ENCODE measurements around the gene PDP2. TPM values are rescaled to one million over a fixed set of nuclear protein-coding genes. Genes with fewer than 3 reads are reported as not detected.
A peak's percentile ranks its signal among the peaks of the same experiment; 100 is the strongest.

PDP2 gene
- total and polyA plus RNA-seq, 2 donors (not counting 3 experiments of a cell fraction or from before 2014, with no cell fraction given): 4.4 to 9.3 TPM

DNA sequence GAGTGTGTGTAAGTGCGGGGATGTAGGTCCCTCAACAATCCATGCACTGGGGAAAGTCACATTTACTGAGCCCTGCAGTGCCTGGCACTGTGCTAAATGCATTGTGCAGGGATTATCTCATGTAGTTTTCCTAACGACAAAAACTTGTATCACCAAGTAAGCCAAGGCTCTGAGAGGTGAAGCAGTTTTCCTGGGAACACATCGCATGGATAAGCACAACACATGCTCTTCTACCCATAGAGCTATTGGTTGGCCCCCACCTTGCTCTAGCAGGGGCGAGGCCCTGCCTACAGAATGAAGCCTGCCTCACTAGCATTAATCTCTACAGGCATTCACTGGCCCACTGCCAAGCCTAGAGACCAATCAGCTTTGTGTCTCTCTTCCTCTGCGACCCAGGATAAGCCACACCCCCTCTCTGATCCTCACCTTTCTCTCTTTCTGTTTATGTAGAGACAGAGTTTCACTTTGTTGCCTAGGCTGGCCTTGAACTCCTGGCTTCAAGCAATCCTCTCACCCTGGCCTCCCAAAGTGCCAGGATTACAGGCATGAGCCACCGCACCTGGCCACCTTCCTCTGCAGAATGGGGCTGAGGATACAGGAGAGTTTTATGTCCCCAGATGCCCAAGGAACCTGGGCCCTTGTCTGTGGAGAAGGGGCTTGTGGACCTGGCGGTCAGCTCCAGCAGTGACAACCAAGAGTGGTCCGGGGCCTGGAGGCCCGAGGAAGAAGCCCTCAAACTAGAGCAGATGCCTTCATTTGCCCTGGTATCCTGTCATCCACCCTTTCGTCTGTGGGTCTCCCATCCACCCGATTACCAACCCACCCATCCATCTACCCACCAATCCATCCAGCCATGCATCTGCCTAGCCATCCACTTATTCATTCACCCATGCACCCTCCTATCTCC, 25.6 kb downstream of the PDP2 start:
- Histone ChIP-seq H3K4me2 (ENCODE audit: insufficient read depth, low read length) (no peak overlapping the region), H3K4me3 (replicated peaks in 1 of 3; ENCODE audit: insufficient read depth in 1 of 3, low read depth in 1 of 3, low read length in 3 of 3) (no peak overlapping the region), H4K20me1 (replicated peaks; ENCODE audit: control insufficient read depth, extremely low read depth, insufficient read depth, low read length) (no peaks in the 10 kb centered on the region), H3K4me1 (ENCODE audit: control insufficient read depth, extremely low read depth, insufficient read depth, low read length) (no peaks in the 10 kb centered on the region), H3K9me3 (replicated peaks; ENCODE audit: control insufficient read depth, insufficient read depth, low read length) (no peaks in the 10 kb centered on the region), H2AFZ (ENCODE audit: low read depth, low read length) (no peak overlapping the region), H3K36me3 (ENCODE audit: control insufficient read depth in 2 of 2, extremely low read depth in 1 of 2, insufficient read depth in 2 of 2, low read length in 2 of 2) (no peaks in the 10 kb centered on the region), H3K27ac (ENCODE audit: insufficient read depth, low read depth, low read length) (no peak overlapping the region), H3K27me3 (ENCODE audit: control insufficient read depth in 2 of 2, insufficient read depth in 2 of 2, low read length in 2 of 2) (no peaks in the 10 kb centered on the region), H3K9ac (replicated peaks; ENCODE audit: extremely low read depth, insufficient read depth, low read length) (no peak overlapping the region), H3K79me2 (ENCODE audit: control insufficient read depth, insufficient read depth, low read length) (no peaks in the 10 kb centered on the region), H3K9me1 (replicated peaks; ENCODE audit: control insufficient read depth, extremely low read depth, insufficient read depth, low read length) (no peaks in the 10 kb centered on the region)
- FAIRE-seq: peak; percentile 28
- ChIA-PET CTCF (interaction anchor here (0.5 to 1.7 kb wide), 5 partner anchors 11 to 249 kb away, joined by 3 to 7 read pairs (median 3); partner anchors contain the start of gene CDH16), POLR2A (no interaction called here)
- dilution Hi-C loops (cut with MboI; ENCODE audit: extremely low pct_ligation_motif_present, low sequenced_read_pairs) (no loop called here), intact Hi-C loops (cut with micrococcal nuclease) (no loop called here)
- TF ChIP-seq MYC (IDR thresholded peaks at IDR 0.05; ENCODE audit: low read depth, low read length) (no peak), JUN (IDR thresholded peaks at IDR 0.05; ENCODE audit: borderline replicate concordance, insufficient read depth, insufficient read length, low read depth) (no peak), EZH2 (IDR thresholded peaks at IDR 0.05; ENCODE audit: borderline replicate concordance, low read depth, low read length, severe bottlenecking) (no peak), POLR2AphosphoS5 (IDR thresholded peaks at IDR 0.05; ENCODE audit: insufficient read depth, low read depth, low read length) (no peak), GATA2 (IDR thresholded peaks at IDR 0.05; ENCODE audit: insufficient read depth, insufficient read length, low read depth, low read length) (no peak), FOS (IDR thresholded peaks at IDR 0.05; ENCODE audit: borderline replicate concordance, insufficient read depth, low read length) (no peak), POLR2A (IDR thresholded peaks at IDR 0.05; ENCODE audit: low read depth, low read length) (no peak)
- TF ChIP-seq, protein P1, sequence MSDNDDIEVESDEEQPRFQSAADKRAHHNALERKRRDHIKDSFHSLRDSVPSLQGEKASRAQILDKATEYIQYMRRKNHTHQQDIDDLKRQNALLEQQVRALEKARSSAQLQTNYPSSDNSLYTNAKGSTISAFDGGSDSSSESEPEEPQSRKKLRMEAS (IDR thresholded peaks at IDR 0.05; ENCODE audit: insufficient read depth, insufficient read length): no peak
- TF ChIP-seq, protein P2, sequence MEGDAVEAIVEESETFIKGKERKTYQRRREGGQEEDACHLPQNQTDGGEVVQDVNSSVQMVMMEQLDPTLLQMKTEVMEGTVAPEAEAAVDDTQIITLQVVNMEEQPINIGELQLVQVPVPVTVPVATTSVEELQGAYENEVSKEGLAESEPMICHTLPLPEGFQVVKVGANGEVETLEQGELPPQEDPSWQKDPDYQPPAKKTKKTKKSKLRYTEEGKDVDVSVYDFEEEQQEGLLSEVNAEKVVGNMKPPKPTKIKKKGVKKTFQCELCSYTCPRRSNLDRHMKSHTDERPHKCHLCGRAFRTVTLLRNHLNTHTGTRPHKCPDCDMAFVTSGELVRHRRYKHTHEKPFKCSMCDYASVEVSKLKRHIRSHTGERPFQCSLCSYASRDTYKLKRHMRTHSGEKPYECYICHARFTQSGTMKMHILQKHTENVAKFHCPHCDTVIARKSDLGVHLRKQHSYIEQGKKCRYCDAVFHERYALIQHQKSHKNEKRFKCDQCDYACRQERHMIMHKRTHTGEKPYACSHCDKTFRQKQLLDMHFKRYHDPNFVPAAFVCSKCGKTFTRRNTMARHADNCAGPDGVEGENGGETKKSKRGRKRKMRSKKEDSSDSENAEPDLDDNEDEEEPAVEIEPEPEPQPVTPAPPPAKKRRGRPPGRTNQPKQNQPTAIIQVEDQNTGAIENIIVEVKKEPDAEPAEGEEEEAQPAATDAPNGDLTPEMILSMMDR (IDR thresholded peaks at IDR 0.05; ENCODE audit: extremely low read depth in 1 of 2, insufficient read depth in 1 of 2, low read depth in 1 of 2, low read length in 2 of 2): no peak
- no peak for DNase-seq (ENCODE audit: low read depth, low spot score)
- no TSS peak for BruUV-seq (replicated peaks)
